8988T (cell line): ENCODE data around the gene GPRC5B.

Experiments used
- DNase-seq: peaks from one replicate; pipeline ENCODE4 v3.0.0; 2011

The GPRC5B gene

GRCh38 chr16:19809121-19809635 lies 75.5 kb downstream of the GPRC5B start:
- no peak for DNase-seq

- DNase-seq: no peak
Observed at GRCh38 chr16:19808061-19808641, 76.5 kb downstream of the GPRC5B start.
